SK-N-SH (cell line): ENCODE measurements around the gene SMC2.

Source experiments
- NRF1 ChIP-seq: IDR thresholded peaks from 2 replicates; pipeline ENCODE4 v1.6.1; 2012; ENCODE audit warnings: low read depth, mild to moderate bottlenecking, low read length
- RFX5 ChIP-seq: IDR thresholded peaks from 2 replicates; pipeline ENCODE4 v1.6.1; 2012; ENCODE audit warnings: mild to moderate bottlenecking, improper control_type of control experiment, low read length
- TF ChIP-seq, protein P1 (sequence below): fragments of 200-600 bp; sonication (generic); IDR thresholded peaks from 2 replicates; pipeline ENCODE4 v1.6.1; 2017; ENCODE audit warnings: antibody characterized with exemption, mild to moderate bottlenecking, moderate library complexity

- TF ChIP-seq, protein P1, sequence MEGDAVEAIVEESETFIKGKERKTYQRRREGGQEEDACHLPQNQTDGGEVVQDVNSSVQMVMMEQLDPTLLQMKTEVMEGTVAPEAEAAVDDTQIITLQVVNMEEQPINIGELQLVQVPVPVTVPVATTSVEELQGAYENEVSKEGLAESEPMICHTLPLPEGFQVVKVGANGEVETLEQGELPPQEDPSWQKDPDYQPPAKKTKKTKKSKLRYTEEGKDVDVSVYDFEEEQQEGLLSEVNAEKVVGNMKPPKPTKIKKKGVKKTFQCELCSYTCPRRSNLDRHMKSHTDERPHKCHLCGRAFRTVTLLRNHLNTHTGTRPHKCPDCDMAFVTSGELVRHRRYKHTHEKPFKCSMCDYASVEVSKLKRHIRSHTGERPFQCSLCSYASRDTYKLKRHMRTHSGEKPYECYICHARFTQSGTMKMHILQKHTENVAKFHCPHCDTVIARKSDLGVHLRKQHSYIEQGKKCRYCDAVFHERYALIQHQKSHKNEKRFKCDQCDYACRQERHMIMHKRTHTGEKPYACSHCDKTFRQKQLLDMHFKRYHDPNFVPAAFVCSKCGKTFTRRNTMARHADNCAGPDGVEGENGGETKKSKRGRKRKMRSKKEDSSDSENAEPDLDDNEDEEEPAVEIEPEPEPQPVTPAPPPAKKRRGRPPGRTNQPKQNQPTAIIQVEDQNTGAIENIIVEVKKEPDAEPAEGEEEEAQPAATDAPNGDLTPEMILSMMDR = no peak
- TF ChIP-seq NRF1 = no peak
- TF ChIP-seq RFX5 = no peak
Measured at GRCh38 chr9:104087894-104088293, 6.2 kb upstream of the SMC2 start.
